Sigmoid colon (tissue), 7 donors: ENCODE data around the gene ZNF883. TPM values are rescaled to one million over a fixed set of nuclear protein-coding genes. Genes with fewer than 3 reads are reported as not detected.

Source experiments
- DNase-seq: peaks from one replicate; pipeline ENCODE4 v3.0.0-alpha.2; 2019
- H3K27ac ChIP-seq, 4 donors: fragments of 200-600 bp; sonication (generic); one replicate each; pipeline ENCODE4 v1.5.1; 2016 to 2019; ENCODE audit warnings: mild to moderate bottlenecking in 1 of 4
- H3K27me3 ChIP-seq, 3 donors: fragments of 200-600 bp; sonication (generic); one replicate each; pipeline ENCODE4 v1.5.1; 2019; ENCODE audit warnings: mild to moderate bottlenecking in 1 of 3
- H3K36me3 ChIP-seq, 4 donors: fragments of 200-600 bp; sonication (generic); one replicate each; pipeline ENCODE4 v1.5.1; 2016 to 2019
- H3K4me1 ChIP-seq, 4 donors: fragments of 200-600 bp; sonication (generic); one replicate each; pipeline ENCODE4 v1.5.1; 2017 to 2019
- H3K4me3 ChIP-seq, 4 donors: fragments of 200-600 bp; sonication (generic); one replicate each; pipeline ENCODE4 v1.5.1; 2017 to 2019; ENCODE audit warnings: mild to moderate bottlenecking in 2 of 4, moderate library complexity in 1 of 4
- H3K9me3 ChIP-seq, 4 donors: fragments of 200-600 bp in 3 of 4; sonication (generic) in 3 of 4; one replicate each; pipeline versions ENCODE4 v1.5.1 to v1.6.1; 2013 to 2019
- CTCF ChIP-seq, 4 experiments: fragments of 450-650 bp in 3 of 4; fragments of 200-600 bp in 1 of 4; IDR thresholded peaks; one replicate each; pipeline ENCODE4 v1.5.1; 2016 to 2019; ENCODE audit warnings: antibody characterized with exemption in 4 of 4, mild to moderate bottlenecking in 3 of 4, moderate library complexity in 2 of 4
- EP300 ChIP-seq, 4 donors: sonication (generic); formaldehyde crosslinking; IDR thresholded peaks; one replicate each; pipeline ENCODE4 v1.6.1; 2017; ENCODE audit warnings: antibody characterized with exemption in 4 of 4
- POLR2A ChIP-seq, 2 donors: fragments of 450-650 bp; IDR thresholded peaks; one replicate each; pipeline ENCODE4 v1.6.1; 2016; ENCODE audit warnings: antibody characterized with exemption in 2 of 2, mild to moderate bottlenecking in 2 of 2, moderate library complexity in 2 of 2
- POLR2AphosphoS5 ChIP-seq, 4 donors: sonication (generic); formaldehyde crosslinking; IDR thresholded peaks; one replicate each; pipeline ENCODE4 v1.6.1; 2017; ENCODE audit warnings: antibody characterized with exemption in 4 of 4
- WGBS, 2 donors: extraction: QIAGEN DNeasy Blood & Tissue Kit; methylation state at CpG; one replicate each; pipeline ENCODE4 v1.1.7; 2013; 5-methylcytosine and 5-hydroxymethylcytosine counted together
- intact Hi-C: fragments of 100-400 bp; cut with DNase I; formaldehyde crosslinking; loops from one replicate; pipeline ENCODE4 v1.15.1; 2023
- polyA plus RNA-seq, 3 donors: library from polyadenylated mRNA; stranded (reverse); fragments of 200-250 nt; gene quantifications; one replicate each; pipeline ENCODE4 v1.2.3, GENCODE V29; 2013
- total RNA-seq, 4 donors: library from RNA; depleted of rRNA; stranded (reverse); fragments of >200 nt; gene quantifications; one replicate each; pipeline ENCODE4 v1.1.0, GENCODE V29; 2016
- donor health status: healthy with polysubstance abuse.
- donor health status: Bipolar disorder and iron deficiency.
- donor health status: healthy.

The ZNF883 gene
- total and polyA plus RNA-seq, 7 donors: 0.54 to 3.0 (median 1.2) TPM; not detected in 1

GRCh38 chr9:112925058-112925641 lies 86.8 kb downstream of the ZNF883 start:
- H3K27me3 ChIP-seq: no peaks in the 10 kb centered on the region
- H3K36me3 ChIP-seq: no peaks in the 10 kb centered on the region
- TF ChIP-seq POLR2A (IDR thresholded peaks at IDR 0.05): no peak
- TF ChIP-seq POLR2AphosphoS5 (IDR thresholded peaks at IDR 0.05): no peak
- peak in 2 of 4 experiments; percentile 20 to 22 for TF ChIP-seq CTCF (IDR thresholded peaks at IDR 0.05)
- no peaks in the 10 kb centered on the region for H3K4me1 ChIP-seq
- no peak for DNase-seq
- H3K27ac ChIP-seq: no peak overlapping the region
- no peak overlapping the region for H3K4me3 ChIP-seq
- H3K9me3 ChIP-seq: no peaks in the 10 kb centered on the region
- intact Hi-C loops: no loop called here
- 33 to 37% methylated on average over 8 of the region's 8 CpGs for WGBS, 2 donors

GRCh38 chr9:112921549-112921948 lies 90.4 kb downstream of the ZNF883 start:
- WGBS, 2 donors: 21 to 25% methylated on average over 3 of the region's 3 CpGs
- Histone ChIP-seq H3K4me3 (no peak overlapping the region), H3K9me3 (no peaks in the 10 kb centered on the region), H3K27ac (no peak overlapping the region), H3K36me3 (no peaks in the 10 kb centered on the region), H3K4me1 (no peaks in the 10 kb centered on the region), H3K27me3 (no peaks in the 10 kb centered on the region)
- intact Hi-C loops: no loop called here
- TF ChIP-seq POLR2AphosphoS5 (IDR thresholded peaks at IDR 0.05) (no peak), EP300 (IDR thresholded peaks at IDR 0.05) (no peak), CTCF (IDR thresholded peaks at IDR 0.05) (no peak), POLR2A (IDR thresholded peaks at IDR 0.05) (no peak)
- no peak for DNase-seq

- Histone ChIP-seq H3K36me3 (no peaks in the 10 kb centered on the region), H3K4me1 (no peaks in the 10 kb centered on the region), H3K4me3 (no peak overlapping the region), H3K27ac (no peak overlapping the region), H3K27me3 (no peaks in the 10 kb centered on the region), H3K9me3 (no peaks in the 10 kb centered on the region)
- TF ChIP-seq POLR2A (IDR thresholded peaks at IDR 0.05) (no peak), EP300 (IDR thresholded peaks at IDR 0.05) (no peak), CTCF (IDR thresholded peaks at IDR 0.05) (no peak), POLR2AphosphoS5 (IDR thresholded peaks at IDR 0.05) (no peak)
- no peak for DNase-seq
- intact Hi-C loops: no loop called here
- WGBS, 2 donors: 19 to 58% methylated on average over 1 of the region's 1 CpG
Observed at GRCh38 chr9:112917987-112918362, 94.0 kb downstream of the ZNF883 start.

GRCh38 chr9:112917047-112917986 lies 94.7 kb downstream of the ZNF883 start:
- TF ChIP-seq CTCF (IDR thresholded peaks at IDR 0.05) (no peak), POLR2AphosphoS5 (IDR thresholded peaks at IDR 0.05) (no peak), EP300 (IDR thresholded peaks at IDR 0.05) (no peak), POLR2A (IDR thresholded peaks at IDR 0.05) (no peak)
- Histone ChIP-seq H3K4me1 (no peaks in the 10 kb centered on the region), H3K4me3 (no peak overlapping the region), H3K36me3 (no peaks in the 10 kb centered on the region), H3K9me3 (no peaks in the 10 kb centered on the region), H3K27ac (no peak overlapping the region), H3K27me3 (no peaks in the 10 kb centered on the region)
- intact Hi-C loops: no loop called here
- DNase-seq: no peak
- 23 to 71% methylated on average over 1 of the region's 1 CpG for WGBS, 2 donors
